Loucy (cell line): ENCODE results near the gene FGF5.

Experiments used
- EZH2phosphoT487 ChIP-seq: fragments of 200-600 bp; IDR thresholded peaks from 2 replicates; pipeline ENCODE4 v1.6.1; 2018; ENCODE audit warnings: antibody characterized with exemption, mild to moderate bottlenecking, moderate library complexity, borderline replicate concordance
- TF ChIP-seq, protein P1 (sequence below): fragments of 200-600 bp; sonication (generic); conservative IDR thresholded peaks from 2 replicates; pipeline ENCODE4 v1.5.1; 2014; ENCODE audit warnings: mild to moderate bottlenecking, antibody characterized with exemption, low read length

DNA sequence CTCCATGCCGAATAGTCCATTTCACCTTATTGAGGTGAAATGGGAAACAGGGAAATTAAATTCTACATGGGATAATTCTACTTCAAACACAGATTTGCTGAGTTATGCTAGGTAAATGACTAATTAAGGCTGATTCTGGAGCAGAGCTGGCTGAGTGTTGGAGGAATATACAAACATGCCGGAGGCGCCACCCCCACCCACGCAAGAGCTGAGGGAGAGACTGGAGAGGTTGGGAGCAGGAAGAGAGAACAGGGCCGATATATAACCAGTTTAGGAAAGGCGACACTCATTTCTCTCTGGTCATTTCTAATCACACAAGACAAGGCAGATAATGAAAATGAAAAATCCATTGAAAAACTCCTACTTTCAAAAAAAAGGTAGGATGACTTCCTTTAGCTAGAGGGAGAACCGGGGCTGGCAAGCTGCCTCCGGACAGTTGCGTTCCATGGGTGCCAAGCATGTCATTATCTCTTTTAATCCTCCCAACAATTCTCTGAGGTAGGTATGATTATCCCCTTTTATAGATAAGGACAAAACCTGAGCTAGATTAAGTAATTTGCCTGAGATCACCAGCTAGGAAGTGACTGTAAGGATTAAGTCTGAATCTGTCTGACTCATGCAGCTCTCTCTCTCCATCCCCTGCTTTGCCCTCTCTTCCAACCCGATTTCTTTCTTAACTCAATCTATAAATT lies 41.5 kb downstream of the FGF5 start:
- TF ChIP-seq, protein P1, sequence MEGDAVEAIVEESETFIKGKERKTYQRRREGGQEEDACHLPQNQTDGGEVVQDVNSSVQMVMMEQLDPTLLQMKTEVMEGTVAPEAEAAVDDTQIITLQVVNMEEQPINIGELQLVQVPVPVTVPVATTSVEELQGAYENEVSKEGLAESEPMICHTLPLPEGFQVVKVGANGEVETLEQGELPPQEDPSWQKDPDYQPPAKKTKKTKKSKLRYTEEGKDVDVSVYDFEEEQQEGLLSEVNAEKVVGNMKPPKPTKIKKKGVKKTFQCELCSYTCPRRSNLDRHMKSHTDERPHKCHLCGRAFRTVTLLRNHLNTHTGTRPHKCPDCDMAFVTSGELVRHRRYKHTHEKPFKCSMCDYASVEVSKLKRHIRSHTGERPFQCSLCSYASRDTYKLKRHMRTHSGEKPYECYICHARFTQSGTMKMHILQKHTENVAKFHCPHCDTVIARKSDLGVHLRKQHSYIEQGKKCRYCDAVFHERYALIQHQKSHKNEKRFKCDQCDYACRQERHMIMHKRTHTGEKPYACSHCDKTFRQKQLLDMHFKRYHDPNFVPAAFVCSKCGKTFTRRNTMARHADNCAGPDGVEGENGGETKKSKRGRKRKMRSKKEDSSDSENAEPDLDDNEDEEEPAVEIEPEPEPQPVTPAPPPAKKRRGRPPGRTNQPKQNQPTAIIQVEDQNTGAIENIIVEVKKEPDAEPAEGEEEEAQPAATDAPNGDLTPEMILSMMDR, result no peak
- TF ChIP-seq EZH2phosphoT487, result no peak
